Nephron progenitor cell (in vitro differentiated cells): ENCODE results near the gene SMURF2.

Experiments used
- DNase-seq: peaks from one replicate; pipeline ENCODE4 v3.0.0; 2021
- H3K27ac Mint-ChIP-seq: 2 replicates; pipeline ENCODE4 v1.8.0; 2021; ENCODE audit warnings: mild to moderate bottlenecking, moderate library complexity, mixed read lengths
- H3K27me3 Mint-ChIP-seq: 2 replicates; pipeline ENCODE4 v1.8.0; 2021; ENCODE audit warnings: mild to moderate bottlenecking, low read depth, mixed read lengths; ENCODE audit not compliant: poor library complexity
- H3K36me3 Mint-ChIP-seq: 2 replicates; pipeline ENCODE4 v1.8.0; 2021; ENCODE audit warnings: low read depth, mixed read lengths
- H3K4me1 Mint-ChIP-seq: 2 replicates; pipeline ENCODE4 v1.8.0; 2021; ENCODE audit warnings: mixed read lengths
- H3K4me3 Mint-ChIP-seq: 2 replicates; pipeline ENCODE4 v1.8.0; 2021; ENCODE audit warnings: mild to moderate bottlenecking, moderate library complexity, mixed read lengths
- H3K9me3 Mint-ChIP-seq: 2 replicates; pipeline ENCODE4 v1.8.0; 2021; ENCODE audit warnings: mild to moderate bottlenecking, moderate library complexity, mixed read lengths
- TF ChIP-seq, protein P1 (sequence below): fragments of 200-600 bp; sonication (generic); IDR thresholded peaks from 2 replicates; pipeline ENCODE4 v1.5.0; 2021; ENCODE audit warnings: antibody characterized with exemption

SMURF2 gene

DNA sequence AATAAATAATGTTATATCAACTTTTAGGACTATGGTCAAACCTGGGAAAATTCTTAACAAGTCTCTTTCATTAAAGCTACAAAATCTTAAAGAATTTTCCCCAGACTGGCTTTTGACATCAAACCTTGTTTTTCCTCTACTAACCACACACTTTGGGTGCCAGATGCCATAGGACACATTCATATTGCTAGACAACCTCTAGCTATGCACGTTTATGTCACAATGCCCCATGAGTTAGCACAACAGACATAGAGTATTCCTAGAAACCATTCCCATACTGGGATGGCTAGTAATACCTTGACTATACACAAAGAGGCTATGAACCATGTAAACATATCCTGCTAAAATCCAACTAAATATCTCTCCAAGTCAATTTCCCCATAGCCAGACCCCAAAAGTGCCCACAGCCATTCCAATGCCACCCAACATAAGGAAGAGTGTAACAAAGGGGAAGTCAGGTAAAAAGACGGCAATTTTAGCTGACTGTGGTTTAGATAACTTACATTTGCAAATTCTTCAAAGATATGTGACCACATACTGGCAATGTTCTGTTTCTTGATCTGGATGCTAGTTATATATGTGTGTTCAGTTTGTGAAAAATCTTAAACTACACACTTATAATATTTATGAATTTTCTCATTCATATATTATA lies 23.4 kb downstream of the SMURF2 start:
- no peak for DNase-seq
- Mint-ChIP-seq H3K27ac (no peak overlapping the region), H3K9me3 (no peaks in the 10 kb centered on the region), H3K36me3 (peaks cover 38% of the 10 kb centered on the region), H3K27me3 (peaks cover 6% of the 10 kb centered on the region), H3K4me1 (peaks cover 15% of the 10 kb centered on the region), H3K4me3 (no peak overlapping the region)
- TF ChIP-seq, protein P1, sequence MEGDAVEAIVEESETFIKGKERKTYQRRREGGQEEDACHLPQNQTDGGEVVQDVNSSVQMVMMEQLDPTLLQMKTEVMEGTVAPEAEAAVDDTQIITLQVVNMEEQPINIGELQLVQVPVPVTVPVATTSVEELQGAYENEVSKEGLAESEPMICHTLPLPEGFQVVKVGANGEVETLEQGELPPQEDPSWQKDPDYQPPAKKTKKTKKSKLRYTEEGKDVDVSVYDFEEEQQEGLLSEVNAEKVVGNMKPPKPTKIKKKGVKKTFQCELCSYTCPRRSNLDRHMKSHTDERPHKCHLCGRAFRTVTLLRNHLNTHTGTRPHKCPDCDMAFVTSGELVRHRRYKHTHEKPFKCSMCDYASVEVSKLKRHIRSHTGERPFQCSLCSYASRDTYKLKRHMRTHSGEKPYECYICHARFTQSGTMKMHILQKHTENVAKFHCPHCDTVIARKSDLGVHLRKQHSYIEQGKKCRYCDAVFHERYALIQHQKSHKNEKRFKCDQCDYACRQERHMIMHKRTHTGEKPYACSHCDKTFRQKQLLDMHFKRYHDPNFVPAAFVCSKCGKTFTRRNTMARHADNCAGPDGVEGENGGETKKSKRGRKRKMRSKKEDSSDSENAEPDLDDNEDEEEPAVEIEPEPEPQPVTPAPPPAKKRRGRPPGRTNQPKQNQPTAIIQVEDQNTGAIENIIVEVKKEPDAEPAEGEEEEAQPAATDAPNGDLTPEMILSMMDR: no peak

DNA sequence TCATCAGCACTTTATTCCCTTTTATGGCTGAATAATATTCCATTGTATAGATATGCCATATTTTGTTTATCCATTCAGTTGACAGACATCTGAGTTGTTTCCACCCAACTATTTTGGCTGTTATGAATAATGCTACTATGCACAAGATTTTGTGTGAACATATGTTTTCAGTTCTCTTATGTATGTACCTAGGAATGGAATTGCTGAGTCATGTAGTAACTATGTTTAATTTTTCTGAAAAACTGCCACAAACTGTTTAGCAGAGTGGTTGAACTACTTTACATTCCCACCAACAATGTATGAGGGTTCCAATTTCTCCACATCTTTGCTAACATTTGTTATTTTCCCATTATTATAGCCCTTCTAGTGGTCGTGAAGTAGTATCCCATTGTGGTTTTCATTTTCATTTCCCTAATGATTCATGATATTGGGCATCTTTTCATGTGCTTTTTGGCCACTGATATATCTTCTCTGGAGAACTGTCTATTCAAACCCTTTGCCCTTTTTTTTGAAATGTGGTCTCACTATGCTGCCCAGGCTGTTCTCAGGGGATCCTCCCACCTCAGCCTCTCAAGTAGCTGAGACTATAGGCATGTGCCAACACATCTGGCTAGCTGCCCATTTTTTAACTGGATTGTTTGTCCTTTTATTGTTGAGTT lies 26.3 kb downstream of the SMURF2 start:
- Mint-ChIP-seq H3K36me3 (peaks cover 38% of the 10 kb centered on the region), H3K27me3 (peaks cover 6% of the 10 kb centered on the region), H3K9me3 (no peaks in the 10 kb centered on the region), H3K4me3 (no peak overlapping the region), H3K4me1 (peaks cover 8% of the 10 kb centered on the region), H3K27ac (no peak overlapping the region)
- no peak for DNase-seq
- TF ChIP-seq, protein P1: no peak

DNA sequence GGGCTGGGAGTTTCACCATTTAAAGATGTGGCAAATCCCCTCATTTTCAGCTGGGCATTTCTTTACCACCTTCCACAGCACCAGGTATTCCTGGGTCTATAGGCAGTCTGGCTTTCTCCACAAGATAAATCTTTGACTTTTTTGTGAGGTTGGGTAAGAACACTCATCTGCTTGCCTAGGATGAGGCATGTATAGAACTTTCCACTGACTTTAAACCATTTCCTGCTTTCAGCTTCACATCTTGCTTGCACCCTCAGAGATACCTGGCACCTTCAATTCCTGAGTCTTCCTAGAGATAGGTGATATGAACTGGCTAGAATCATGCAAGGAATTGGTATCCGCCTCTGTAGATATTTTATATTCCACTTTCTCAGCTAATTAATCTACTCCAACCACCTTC lies 27.9 kb downstream of the SMURF2 start:
- peaks cover 6% of the 10 kb centered on the region for H3K27me3 Mint-ChIP-seq
- no peaks in the 10 kb centered on the region for H3K9me3 Mint-ChIP-seq
- no peak overlapping the region for H3K27ac Mint-ChIP-seq
- no peaks in the 10 kb centered on the region for H3K4me1 Mint-ChIP-seq
- TF ChIP-seq, protein P1: no peak
- DNase-seq: no peak
- no peak overlapping the region for H3K4me3 Mint-ChIP-seq
- peaks cover 38% of the 10 kb centered on the region for H3K36me3 Mint-ChIP-seq

DNA sequence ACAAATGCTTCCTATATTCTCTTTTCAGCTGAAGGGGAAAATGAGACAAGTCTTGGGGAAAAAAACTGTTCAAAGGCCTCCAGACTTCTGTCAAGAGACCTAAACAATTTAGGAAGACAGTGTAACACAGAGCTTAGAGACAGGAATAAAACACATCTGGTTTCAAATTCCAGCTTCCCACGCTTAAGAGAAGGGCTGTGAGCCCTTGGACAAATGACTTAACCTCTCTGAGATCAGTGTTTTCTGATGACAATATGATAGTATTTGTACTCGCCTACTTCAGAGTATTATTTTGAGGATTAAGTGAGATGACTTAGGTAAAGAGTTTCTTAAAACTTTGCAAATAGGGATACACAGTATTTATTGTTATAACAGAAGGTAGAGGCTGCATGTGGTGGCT lies 29.5 kb downstream of the SMURF2 start:
- Mint-ChIP-seq H3K9me3 (no peaks in the 10 kb centered on the region), H3K27ac (peak overlapping the region; percentile 49), H3K27me3 (peaks cover 3% of the 10 kb centered on the region), H3K4me3 (no peak overlapping the region), H3K4me1 (no peaks in the 10 kb centered on the region), H3K36me3 (peaks cover 31% of the 10 kb centered on the region)
- TF ChIP-seq, protein P1: no peak
- no peak for DNase-seq

DNA sequence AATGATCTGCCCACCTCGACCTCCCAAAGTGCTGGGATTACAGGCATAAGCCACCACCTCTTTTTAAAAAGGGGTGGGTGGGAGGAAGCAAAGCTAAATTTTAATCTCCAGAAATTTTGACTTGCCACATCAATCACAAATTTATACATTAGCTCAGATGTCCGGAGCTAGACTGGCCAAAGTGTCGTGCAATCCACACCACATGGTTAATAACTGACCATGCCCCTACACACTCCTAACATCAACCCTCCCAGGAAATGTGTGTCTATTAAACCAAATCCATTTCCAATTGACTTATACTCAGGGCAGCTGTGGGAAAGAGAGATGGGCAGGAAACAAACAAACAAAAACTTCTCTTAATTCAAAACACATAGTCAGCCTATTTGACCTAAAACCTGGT lies 29.9 kb downstream of the SMURF2 start:
- Mint-ChIP-seq H3K27me3 (peaks cover 3% of the 10 kb centered on the region), H3K9me3 (no peaks in the 10 kb centered on the region), H3K4me3 (no peak overlapping the region), H3K4me1 (no peaks in the 10 kb centered on the region), H3K27ac (no peak overlapping the region), H3K36me3 (peaks cover 31% of the 10 kb centered on the region)
- TF ChIP-seq, protein P1: no peak
- no peak for DNase-seq
